HG03060 (cell line): ENCODE data around the gene WASF3.

Source experiments
- ATAC-seq: cut with Tn5 transposase; IDR thresholded peaks from one replicate; pipeline ENCODE4 v1.9.1; 2021; ENCODE audit warnings: low read depth, moderate number of reproducible peaks; ENCODE audit not compliant: unreplicated experiment

The WASF3 gene, protein sequence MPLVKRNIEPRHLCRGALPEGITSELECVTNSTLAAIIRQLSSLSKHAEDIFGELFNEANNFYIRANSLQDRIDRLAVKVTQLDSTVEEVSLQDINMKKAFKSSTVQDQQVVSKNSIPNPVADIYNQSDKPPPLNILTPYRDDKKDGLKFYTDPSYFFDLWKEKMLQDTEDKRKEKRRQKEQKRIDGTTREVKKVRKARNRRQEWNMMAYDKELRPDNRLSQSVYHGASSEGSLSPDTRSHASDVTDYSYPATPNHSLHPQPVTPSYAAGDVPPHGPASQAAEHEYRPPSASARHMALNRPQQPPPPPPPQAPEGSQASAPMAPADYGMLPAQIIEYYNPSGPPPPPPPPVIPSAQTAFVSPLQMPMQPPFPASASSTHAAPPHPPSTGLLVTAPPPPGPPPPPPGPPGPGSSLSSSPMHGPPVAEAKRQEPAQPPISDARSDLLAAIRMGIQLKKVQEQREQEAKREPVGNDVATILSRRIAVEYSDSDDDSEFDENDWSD

DNA sequence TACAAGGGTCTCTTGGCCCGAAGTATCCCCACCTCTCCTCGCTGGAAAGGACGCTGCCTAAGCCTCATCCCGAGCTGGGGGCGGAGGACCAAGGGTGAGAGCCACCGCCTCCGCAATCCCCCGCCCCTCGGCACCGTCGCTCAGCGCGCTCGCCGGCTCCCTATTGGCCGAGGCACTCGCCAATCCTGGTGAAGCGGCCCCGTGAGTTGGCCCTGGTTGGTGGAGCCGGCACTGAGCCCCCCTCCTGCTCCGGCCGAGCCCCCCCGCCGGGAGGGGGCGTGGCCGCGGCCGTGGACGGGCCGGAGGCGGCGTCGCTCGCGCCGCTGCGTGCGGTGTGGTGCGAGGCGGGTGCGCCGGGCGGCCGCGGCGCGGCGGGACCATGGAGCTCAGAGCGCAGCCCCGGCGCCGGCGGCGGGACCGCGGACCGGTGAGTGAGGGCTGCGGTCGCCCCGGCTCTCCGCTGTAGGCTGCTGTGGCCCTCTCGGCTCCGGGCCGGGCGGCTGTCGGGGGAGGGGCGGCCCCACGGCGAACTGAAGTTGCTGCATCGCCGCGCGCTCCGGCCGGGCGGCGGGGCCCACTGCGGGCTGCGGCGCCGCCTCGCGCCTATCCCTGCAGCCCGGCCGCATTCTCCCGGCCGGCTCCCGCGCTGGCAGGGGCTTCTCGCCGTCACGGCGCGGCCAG lies at the start of gene WASF3:
WASF3 (plus strand) TSS at position 291 of the 681 bp plus-strand sequence. CDS start 84,588 bp downstream, outside the sequence.
- no peak for ATAC-seq

DNA sequence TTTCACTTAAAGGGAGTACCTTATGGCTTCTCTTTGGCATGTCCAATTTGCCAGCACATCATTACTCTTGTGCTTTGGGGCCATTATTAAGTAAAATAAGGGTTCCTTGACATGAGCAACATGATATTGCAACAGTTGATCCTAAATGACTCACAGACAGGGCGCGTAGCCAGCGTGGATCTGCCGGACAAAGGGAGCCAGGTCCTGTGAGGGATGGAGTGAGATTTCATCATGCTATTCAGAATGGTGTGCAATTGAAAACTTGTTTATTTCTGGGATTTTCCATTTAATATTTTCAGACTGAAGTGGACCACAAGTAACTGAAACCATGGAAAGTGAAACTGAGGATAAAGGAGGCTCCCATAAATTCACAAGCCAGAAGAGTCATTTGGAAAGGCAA lies 48.6 kb upstream of the WASF3 start:
- no peak for ATAC-seq

DNA sequence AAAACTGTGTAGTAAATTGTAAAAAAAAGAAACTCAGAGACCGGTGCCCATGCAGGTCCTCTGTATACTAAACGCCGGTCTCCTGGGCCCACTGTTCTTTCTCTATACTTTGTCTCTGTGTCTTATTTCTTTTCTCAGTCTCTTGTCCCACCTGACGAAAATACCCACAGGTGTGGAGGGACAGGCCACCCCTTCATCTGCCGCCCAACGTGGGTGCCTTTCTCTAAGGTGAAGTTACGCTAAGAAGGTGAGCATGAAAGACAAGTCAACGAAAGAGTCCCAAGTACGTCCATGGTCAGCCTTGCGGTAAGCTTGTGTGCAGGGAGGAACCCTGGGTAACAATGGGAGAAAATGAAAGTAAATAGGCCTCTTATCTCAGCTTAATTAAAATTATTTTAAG lies 48.0 kb upstream of the WASF3 start:
- no peak for ATAC-seq

DNA sequence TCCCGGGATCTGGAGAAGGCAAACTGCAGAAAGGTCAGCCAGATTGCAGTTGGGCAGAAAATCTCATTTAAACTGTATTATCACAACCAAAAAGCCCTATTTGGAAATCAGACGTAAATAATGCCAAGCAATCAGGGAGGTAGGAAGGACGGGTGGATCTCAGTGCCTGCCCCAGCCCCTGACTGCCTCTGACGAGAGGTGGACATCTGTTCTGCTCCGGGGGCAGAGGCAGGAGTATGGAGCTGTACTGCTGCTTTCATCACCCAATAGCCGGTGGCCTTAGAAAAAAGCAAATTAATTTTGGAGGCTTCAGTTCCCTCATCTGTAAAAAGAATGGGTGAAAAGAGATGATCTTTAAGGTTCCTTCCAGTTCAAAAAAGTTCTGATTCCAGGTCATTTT lies 43.6 kb upstream of the WASF3 start:
- no peak for ATAC-seq

- no peak for ATAC-seq
Measured at GRCh38 chr13:26515721-26516120, 41.8 kb upstream of the WASF3 start.

GRCh38 chr13:26517936-26518335 lies 39.5 kb upstream of the WASF3 start:
- ATAC-seq: no peak

- no peak for ATAC-seq
Measured at GRCh38 chr13:26518451-26518959, 39.0 kb upstream of the WASF3 start.

GRCh38 chr13:26522571-26522970 lies 34.9 kb upstream of the WASF3 start:
- ATAC-seq: no peak

- no peak for ATAC-seq
Measured at GRCh38 chr13:26523007-26523406, 34.5 kb upstream of the WASF3 start.

GRCh38 chr13:26525528-26525927 lies 32.0 kb upstream of the WASF3 start:
- ATAC-seq: no peak

- no peak for ATAC-seq
Measured at GRCh38 chr13:26526702-26527216, 30.7 kb upstream of the WASF3 start.

- ATAC-seq: no peak
Measured at GRCh38 chr13:26528527-26528926, 29.0 kb upstream of the WASF3 start.

DNA sequence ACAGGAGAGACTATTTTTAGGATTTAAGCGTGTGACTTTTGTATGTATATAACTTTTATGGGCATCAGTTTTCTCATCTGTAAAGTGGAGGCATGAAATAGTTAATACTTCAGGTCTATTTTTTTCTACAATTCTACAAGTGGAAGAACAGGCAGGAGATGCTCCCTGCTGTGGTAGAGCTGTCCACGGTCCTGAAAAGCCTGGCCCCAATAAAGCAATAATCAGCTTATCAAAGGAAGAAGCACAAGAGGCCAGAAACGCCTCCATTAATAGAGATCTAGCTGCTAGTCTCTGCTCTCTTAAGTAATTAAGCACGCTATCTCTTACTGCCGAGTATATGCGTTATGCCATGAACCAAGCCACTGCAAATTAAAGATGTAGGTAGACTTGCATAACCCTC lies 28.0 kb upstream of the WASF3 start:
- no peak for ATAC-seq

GRCh38 chr13:26531742-26532141 lies 25.7 kb upstream of the WASF3 start:
- no peak for ATAC-seq

GRCh38 chr13:26534036-26534726 lies 23.3 kb upstream of the WASF3 start:
- no peak for ATAC-seq

- ATAC-seq: no peak
Measured at GRCh38 chr13:26538363-26539317, 18.8 kb upstream of the WASF3 start.

DNA sequence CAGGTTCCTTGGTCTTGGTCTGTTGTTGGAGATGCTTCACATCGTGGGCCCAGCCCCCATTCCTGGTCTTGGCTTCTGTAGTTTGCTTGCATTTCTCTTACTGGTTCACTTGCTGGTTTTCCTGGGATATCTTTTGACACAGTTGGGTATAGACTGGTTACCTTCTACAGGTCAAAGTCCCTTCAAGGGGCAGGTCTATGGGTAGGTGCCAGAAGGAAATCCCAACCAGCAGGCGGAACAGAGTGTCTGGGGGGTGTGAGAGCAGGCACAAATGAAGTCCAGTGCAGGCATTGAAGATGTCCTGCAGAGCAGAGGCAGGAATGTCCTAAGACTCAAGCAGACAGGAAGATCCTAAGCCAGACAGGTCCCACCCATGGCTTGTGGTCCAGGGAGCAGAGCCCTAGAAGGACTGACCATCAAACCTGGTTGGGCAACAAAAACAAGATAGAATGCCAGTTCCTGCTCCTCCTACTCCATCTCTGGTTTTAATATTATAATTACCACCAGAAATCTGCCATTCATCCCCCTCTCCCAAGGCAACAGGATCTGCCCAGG lies 17.7 kb upstream of the WASF3 start:
- no peak for ATAC-seq

DNA sequence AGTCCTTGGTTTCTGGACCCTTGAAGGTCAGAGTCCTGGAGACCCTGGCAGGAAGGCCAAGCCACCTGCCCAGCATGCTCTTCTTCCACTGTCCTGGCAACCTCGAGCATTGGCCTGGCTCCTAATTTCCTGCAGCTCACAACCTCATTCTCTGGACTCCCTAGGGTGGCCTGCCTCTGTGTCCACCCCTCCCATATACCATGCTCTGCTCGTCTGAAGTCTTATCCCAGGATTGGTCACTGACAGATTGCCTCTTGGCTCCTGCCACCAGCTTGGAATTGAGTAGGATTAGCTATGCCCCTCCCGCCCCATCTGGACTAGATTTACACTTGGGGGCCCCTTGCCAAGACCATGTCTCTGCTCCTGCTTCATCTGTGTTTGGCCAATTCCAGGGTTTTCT lies 17.1 kb upstream of the WASF3 start:
- no peak for ATAC-seq

DNA sequence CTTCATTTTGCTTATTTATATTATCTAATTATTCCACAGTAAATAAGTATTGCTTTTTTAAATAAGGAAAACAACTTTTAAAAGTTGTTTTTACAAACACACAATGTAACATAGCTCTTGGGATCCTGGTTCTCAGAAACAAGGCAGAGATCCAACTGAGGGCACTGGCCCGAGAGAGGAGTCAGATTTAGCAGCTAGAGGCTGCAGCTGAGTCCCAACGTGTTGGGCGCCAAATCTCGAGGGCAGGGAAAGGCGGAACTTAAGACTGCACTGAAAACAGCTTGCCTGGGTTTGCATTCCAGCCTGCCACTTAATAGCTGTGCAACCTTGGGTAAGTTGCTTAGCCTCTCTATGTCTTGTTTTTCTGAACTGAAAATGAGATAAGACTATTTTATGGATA lies 16.4 kb upstream of the WASF3 start:
- no peak for ATAC-seq
